Measurements from ENCODE around the gene DYSF. TPM values are rescaled to one million over a fixed set of nuclear protein-coding genes. Genes with fewer than 3 reads are reported as not detected.

Gene DYSF
- total RNA-seq, 1 donor from 2014 or later: 37.7 TPM

DNA sequence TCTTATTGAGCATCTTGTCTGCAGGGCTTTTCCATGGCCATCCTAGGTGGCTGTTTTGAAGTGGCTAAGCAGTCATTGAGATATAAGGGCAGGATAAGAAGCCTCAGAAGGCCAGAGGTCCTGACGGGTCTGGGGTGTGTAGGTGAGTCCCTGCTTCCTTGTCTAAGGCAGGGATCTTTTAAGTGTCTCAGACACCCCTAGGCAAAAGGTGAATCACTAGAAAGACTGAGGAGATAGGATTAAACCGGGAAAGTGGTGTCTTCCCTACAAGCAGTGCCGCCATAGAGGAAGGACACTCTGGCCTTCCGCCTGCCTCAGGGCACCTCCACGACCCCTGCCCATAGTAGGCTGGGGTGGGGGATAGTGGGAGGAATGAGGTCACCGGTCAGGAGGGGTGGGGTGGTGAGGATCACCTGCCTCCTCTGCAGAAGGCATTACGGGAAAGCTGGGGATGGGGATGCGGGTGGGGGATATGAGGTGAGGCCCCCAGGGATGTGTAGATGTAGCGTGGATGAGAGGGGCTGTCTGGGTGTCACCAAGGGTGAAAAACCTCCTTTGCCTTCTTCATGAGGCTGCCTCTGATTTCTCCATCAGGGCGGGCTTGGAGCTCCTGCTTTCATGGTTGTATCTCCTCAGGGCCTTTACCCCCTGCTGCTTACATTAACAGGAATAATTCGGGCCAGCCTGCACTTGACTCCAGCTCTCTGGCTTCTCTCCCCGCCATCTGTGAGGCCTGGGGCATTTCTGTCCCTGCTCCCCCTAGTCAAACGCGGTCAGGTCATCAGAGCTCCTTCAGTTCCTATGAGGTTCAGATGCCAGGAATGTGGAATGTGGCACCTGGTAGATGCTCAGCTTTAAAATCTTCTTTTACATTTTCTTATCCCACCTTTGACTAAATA, 244.0 kb downstream of the DYSF start:
- H3K36me3 ChIP-seq: no peaks in the 10 kb centered on the region
- no peak overlapping the region for H3K27ac ChIP-seq
- no peak overlapping the region for H3K4me3 ChIP-seq
- no peaks in the 10 kb centered on the region for H3K27me3 ChIP-seq
- TF ChIP-seq CTCF (IDR thresholded peaks at IDR 0.05): no peak
- intact Hi-C loops (cut with DNase I): no loop called here
- peak; percentile 44 for DNase-seq
- no peaks in the 10 kb centered on the region for H3K4me1 ChIP-seq
- ATAC-seq: no peak
- H3K9me3 ChIP-seq: no peaks in the 10 kb centered on the region

GRCh38 chr2:71699428-71699827, 246.1 kb downstream of the DYSF start:
- intact Hi-C loops (cut with DNase I): no loop called here
- ATAC-seq (no peak), DNase-seq (peak; percentile 20)
- H3K4me1 ChIP-seq: no peaks in the 10 kb centered on the region
- H3K4me3 ChIP-seq: no peak overlapping the region
- no peaks in the 10 kb centered on the region for H3K36me3 ChIP-seq
- no peaks in the 10 kb centered on the region for H3K27me3 ChIP-seq
- TF ChIP-seq CTCF (IDR thresholded peaks at IDR 0.05): no peak
- no peak overlapping the region for H3K27ac ChIP-seq
- H3K9me3 ChIP-seq: no peaks in the 10 kb centered on the region

- no peak overlapping the region for H3K4me3 ChIP-seq
- ATAC-seq (no peak), DNase-seq (peak; percentile 58)
- no peak overlapping the region for H3K27ac ChIP-seq
- no peak for TF ChIP-seq CTCF (IDR thresholded peaks at IDR 0.05)
- H3K4me1 ChIP-seq: no peaks in the 10 kb centered on the region
- intact Hi-C loops (cut with DNase I): no loop called here
- no peaks in the 10 kb centered on the region for H3K9me3 ChIP-seq
- H3K27me3 ChIP-seq: no peaks in the 10 kb centered on the region
- no peaks in the 10 kb centered on the region for H3K36me3 ChIP-seq
These were observed 246.8 kb downstream of the DYSF start for GRCh38 chr2:71700041-71700657.

GRCh38 chr2:71700658-71701397, 247.5 kb downstream of the DYSF start:
- intact Hi-C loops (cut with DNase I): no loop called here
- no peak for TF ChIP-seq CTCF (IDR thresholded peaks at IDR 0.05)
- no peak overlapping the region for H3K4me3 ChIP-seq
- H3K27ac ChIP-seq: no peak overlapping the region
- H3K4me1 ChIP-seq: no peaks in the 10 kb centered on the region
- no peaks in the 10 kb centered on the region for H3K36me3 ChIP-seq
- no peaks in the 10 kb centered on the region for H3K9me3 ChIP-seq
- no peak for ATAC-seq
- H3K27me3 ChIP-seq: no peaks in the 10 kb centered on the region
- DNase-seq: peak; percentile 49

- H3K9me3 ChIP-seq: no peaks in the 10 kb centered on the region
- DNase-seq (peak; percentile 55), ATAC-seq (no peak)
- H3K4me1 ChIP-seq: no peaks in the 10 kb centered on the region
- H3K4me3 ChIP-seq: no peak overlapping the region
- no peak overlapping the region for H3K27ac ChIP-seq
- no peaks in the 10 kb centered on the region for H3K27me3 ChIP-seq
- no peak for TF ChIP-seq CTCF (IDR thresholded peaks at IDR 0.05)
- no peaks in the 10 kb centered on the region for H3K36me3 ChIP-seq
- intact Hi-C loops (cut with DNase I): no loop called here
These were observed 249.0 kb downstream of the DYSF start for GRCh38 chr2:71702071-71702970.
